Nephron progenitor cell (in vitro differentiated cells): ENCODE measurements around the gene DTD1.

Experiments
- DNase-seq: peaks from one replicate; pipeline ENCODE4 v3.0.0; 2021
- H3K27ac Mint-ChIP-seq: 2 replicates; pipeline ENCODE4 v1.8.0; 2021; ENCODE audit warnings: mild to moderate bottlenecking, moderate library complexity, mixed read lengths
- H3K27me3 Mint-ChIP-seq: 2 replicates; pipeline ENCODE4 v1.8.0; 2021; ENCODE audit warnings: mild to moderate bottlenecking, low read depth, mixed read lengths; ENCODE audit not compliant: poor library complexity
- H3K36me3 Mint-ChIP-seq: 2 replicates; pipeline ENCODE4 v1.8.0; 2021; ENCODE audit warnings: low read depth, mixed read lengths
- H3K4me1 Mint-ChIP-seq: 2 replicates; pipeline ENCODE4 v1.8.0; 2021; ENCODE audit warnings: mixed read lengths
- H3K4me3 Mint-ChIP-seq: 2 replicates; pipeline ENCODE4 v1.8.0; 2021; ENCODE audit warnings: mild to moderate bottlenecking, moderate library complexity, mixed read lengths
- H3K9me3 Mint-ChIP-seq: 2 replicates; pipeline ENCODE4 v1.8.0; 2021; ENCODE audit warnings: mild to moderate bottlenecking, moderate library complexity, mixed read lengths
- TF ChIP-seq, protein P1 (sequence below): fragments of 200-600 bp; sonication (generic); IDR thresholded peaks from 2 replicates; pipeline ENCODE4 v1.5.0; 2021; ENCODE audit warnings: antibody characterized with exemption

DTD1 gene

DNA sequence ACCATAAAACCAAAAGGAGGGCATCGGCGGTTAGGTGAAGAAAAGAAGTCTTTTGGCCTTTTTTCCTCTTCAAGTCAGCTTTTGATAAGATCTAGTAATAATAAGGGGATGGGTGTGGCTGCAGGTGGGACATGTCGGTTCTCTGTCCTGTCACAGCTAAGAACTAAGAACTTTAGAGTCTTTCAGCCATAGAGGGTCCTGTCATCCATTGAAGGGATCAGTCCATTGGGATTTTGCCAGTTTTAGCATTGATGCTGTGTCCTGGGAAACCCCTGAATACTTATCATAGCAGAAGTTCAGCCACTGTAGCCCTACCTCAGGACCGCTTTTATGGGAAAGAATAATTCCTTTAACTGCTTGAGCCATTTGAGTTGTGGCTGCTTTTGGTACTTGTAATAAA is 207.5 kb downstream of the DTD1 start:
- no peaks in the 10 kb centered on the region for H3K36me3 Mint-ChIP-seq

DNA sequence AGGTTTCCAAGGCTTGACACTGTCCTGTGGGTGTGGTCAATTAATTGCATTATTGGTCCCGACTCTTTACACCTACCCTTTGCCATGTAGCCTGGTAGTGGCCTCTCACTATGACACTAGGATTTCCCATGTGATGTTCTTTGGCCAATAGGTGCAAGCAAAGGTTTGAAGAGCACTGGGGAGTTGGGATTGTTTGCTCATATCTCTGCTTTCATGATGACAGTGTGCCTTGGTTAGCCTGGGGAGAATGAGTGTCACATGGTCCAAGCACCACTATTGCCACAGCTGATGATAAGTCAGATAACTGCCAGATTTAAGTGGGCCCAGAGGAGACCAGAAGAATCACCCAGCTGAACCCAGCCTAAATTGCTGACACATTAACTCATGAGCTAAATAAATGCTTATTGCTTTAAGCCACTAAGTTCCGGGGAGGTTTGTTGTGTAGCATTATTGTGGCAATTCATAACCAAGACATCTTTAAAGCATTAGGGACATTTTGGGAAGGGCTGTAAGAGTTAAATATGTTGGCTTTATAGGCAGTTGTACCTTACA is 208.5 kb downstream of the DTD1 start:
- no peak overlapping the region for H3K4me3 Mint-ChIP-seq
- no peak for DNase-seq
- H3K36me3 Mint-ChIP-seq, result no peaks in the 10 kb centered on the region
- no peak overlapping the region for H3K27ac Mint-ChIP-seq
- peaks cover 39% of the 10 kb centered on the region for H3K4me1 Mint-ChIP-seq
- TF ChIP-seq, protein P1, sequence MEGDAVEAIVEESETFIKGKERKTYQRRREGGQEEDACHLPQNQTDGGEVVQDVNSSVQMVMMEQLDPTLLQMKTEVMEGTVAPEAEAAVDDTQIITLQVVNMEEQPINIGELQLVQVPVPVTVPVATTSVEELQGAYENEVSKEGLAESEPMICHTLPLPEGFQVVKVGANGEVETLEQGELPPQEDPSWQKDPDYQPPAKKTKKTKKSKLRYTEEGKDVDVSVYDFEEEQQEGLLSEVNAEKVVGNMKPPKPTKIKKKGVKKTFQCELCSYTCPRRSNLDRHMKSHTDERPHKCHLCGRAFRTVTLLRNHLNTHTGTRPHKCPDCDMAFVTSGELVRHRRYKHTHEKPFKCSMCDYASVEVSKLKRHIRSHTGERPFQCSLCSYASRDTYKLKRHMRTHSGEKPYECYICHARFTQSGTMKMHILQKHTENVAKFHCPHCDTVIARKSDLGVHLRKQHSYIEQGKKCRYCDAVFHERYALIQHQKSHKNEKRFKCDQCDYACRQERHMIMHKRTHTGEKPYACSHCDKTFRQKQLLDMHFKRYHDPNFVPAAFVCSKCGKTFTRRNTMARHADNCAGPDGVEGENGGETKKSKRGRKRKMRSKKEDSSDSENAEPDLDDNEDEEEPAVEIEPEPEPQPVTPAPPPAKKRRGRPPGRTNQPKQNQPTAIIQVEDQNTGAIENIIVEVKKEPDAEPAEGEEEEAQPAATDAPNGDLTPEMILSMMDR, result no peak
- H3K27me3 Mint-ChIP-seq, result peaks cover 36% of the 10 kb centered on the region
- H3K9me3 Mint-ChIP-seq, result peaks cover 30% of the 10 kb centered on the region

More for the DNA sequence above, 207.5 kb downstream of the DTD1 start:
- Mint-ChIP-seq H3K4me3 (peak overlapping the region; percentile 92), H3K4me1 (peaks cover 49% of the 10 kb centered on the region), H3K27ac (no peak overlapping the region), H3K9me3 (peaks cover 30% of the 10 kb centered on the region), H3K27me3 (peaks cover 39% of the 10 kb centered on the region)
- no peak for DNase-seq
- TF ChIP-seq, protein P1, result no peak

DNA sequence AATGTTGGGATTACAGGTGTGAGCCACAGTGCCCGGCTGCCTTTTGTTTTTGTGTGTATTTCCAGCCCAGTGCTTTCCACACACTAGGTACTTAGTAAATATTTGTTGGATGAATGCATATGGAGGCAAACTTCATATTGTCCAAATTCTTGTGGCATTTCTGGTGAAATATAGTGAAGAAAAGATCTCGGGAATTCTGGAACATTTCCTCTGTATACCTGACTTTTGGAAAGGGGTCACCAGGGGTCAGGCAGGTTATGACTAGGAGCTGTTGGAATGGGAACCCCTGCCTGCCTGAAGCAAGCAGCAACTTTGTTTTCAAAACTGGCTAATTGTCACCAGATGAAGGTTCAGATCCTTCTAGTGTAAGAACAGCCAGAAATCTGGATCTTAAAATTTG is 213.7 kb downstream of the DTD1 start:
- no peaks in the 10 kb centered on the region for H3K36me3 Mint-ChIP-seq
- H3K4me1 Mint-ChIP-seq, result peaks cover 12% of the 10 kb centered on the region
- H3K27me3 Mint-ChIP-seq, result peaks cover 29% of the 10 kb centered on the region
- H3K9me3 Mint-ChIP-seq, result peaks cover 20% of the 10 kb centered on the region
- no peak overlapping the region for H3K27ac Mint-ChIP-seq
- TF ChIP-seq, protein P1, result no peak
- DNase-seq, result no peak
- no peak overlapping the region for H3K4me3 Mint-ChIP-seq

DNA sequence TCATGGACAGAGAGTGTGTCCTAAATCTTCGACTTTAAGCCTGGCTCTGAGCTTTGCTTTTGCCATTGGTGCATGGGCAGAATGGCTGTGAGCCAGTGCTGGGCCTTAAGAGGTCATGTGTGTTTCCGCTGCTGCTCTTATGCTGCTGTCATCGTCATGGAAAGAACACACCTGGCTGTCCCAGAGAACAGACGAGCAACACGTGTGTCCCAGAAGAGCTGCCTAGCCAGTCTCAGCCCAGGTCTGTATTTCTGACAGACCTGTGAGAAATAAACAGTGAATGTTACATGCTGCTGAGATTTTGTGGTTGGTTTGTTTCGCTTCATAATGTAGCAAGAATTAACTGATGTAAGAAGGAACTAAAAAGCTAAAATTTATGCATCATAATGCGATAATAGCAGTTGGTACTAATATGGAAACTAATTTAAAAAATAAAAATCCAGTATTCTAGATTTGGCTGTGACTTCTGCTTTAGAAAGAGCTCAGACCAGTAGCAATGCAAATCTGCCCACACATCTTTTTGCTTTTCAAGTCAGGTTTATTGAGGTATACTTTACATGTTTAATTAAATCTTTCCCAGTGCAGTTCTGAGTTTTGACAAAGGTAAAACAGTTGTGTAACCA is 214.3 kb downstream of the DTD1 start:
- Mint-ChIP-seq H3K27me3 (peaks cover 29% of the 10 kb centered on the region), H3K4me1 (peaks cover 12% of the 10 kb centered on the region), H3K9me3 (peaks cover 20% of the 10 kb centered on the region), H3K36me3 (no peaks in the 10 kb centered on the region), H3K27ac (no peak overlapping the region), H3K4me3 (no peak overlapping the region)
- TF ChIP-seq, protein P1, result no peak
- DNase-seq, result no peak

DNA sequence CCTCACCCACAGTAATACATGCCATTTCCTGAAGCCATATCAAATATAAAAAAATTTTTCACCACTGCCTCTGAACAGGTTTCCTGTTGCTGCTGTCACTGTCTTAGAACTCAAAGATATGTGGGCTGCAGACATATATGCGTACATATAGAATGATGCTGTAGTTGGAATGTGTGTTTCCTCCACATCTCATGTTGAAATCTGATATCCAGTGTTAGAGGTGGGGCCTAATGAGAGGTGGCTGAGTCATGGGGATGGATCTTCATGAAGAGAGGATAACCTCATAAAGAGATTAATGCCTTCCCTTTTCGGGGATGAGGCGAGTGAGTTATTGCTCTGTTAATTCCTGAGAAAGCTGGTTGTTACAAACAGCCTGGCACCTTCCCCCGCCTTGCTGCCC is 218.0 kb downstream of the DTD1 start:
- Mint-ChIP-seq H3K36me3 (no peaks in the 10 kb centered on the region), H3K9me3 (peaks cover 13% of the 10 kb centered on the region), H3K4me3 (no peak overlapping the region), H3K27me3 (peaks cover 21% of the 10 kb centered on the region), H3K27ac (no peak overlapping the region), H3K4me1 (no peaks in the 10 kb centered on the region)
- DNase-seq, result no peak
- TF ChIP-seq, protein P1, result no peak

DNA sequence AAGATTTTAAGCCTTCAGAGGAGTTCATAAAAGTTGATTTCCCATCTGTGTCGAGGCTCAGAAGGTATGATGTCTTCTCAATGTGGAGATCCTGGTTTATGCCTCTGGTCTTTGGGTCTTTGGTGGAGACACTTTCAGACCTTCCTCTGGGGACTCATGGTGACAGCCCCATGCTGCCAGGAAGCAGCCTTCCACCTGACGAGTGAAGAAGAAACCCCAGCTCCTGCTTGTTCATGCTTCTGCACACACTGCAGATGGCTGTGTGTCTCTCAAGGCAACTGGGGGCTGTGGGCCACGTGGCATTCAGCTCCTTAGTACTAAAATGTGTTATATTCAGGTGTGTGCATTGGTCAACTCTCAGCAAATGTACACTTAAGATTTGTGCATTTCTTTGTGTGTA is 220.9 kb downstream of the DTD1 start:
- TF ChIP-seq, protein P1, result no peak
- Mint-ChIP-seq H3K4me1 (no peaks in the 10 kb centered on the region), H3K36me3 (no peaks in the 10 kb centered on the region), H3K4me3 (no peak overlapping the region), H3K27ac (no peak overlapping the region), H3K9me3 (peaks cover 13% of the 10 kb centered on the region), H3K27me3 (peaks cover 22% of the 10 kb centered on the region)
- no peak for DNase-seq
